ENCODE measurements around the gene LRP1-AS. TPM values are rescaled to one million over a fixed set of nuclear protein-coding genes. Genes with fewer than 3 reads are reported as not detected.

LRP1-AS gene
- total RNA-seq, 1 donor from 2014 or later, result not detected

GRCh38 chr12:57152639-57153038 is 5.2 kb upstream of the LRP1-AS start:
- H2AFZ ChIP-seq (ENCODE audit: low read depth, low read length), result no peak overlapping the region
- H3K4me1 ChIP-seq (ENCODE audit: insufficient read depth, low read length), result peaks cover 38% of the 10 kb centered on the region
- peak overlapping the region; percentile 71 for H3K9ac ChIP-seq (ENCODE audit: low read length)
- Mint-ChIP-seq H3K9me3 (ENCODE audit: unreplicated experiment) (no peaks in the 10 kb centered on the region), H3K36me3 (ENCODE audit: low read depth, unreplicated experiment) (peaks cover 42% of the 10 kb centered on the region), H3K27me3 (ENCODE audit: low read depth, unreplicated experiment) (no peaks in the 10 kb centered on the region), H3K27ac (ENCODE audit: unreplicated experiment) (peak overlapping the region; percentile 30), H3K4me1 (ENCODE audit: low read depth, unreplicated experiment) (peaks cover 41% of the 10 kb centered on the region), H3K4me3 (ENCODE audit: unreplicated experiment) (no peak overlapping the region)
- peaks cover 32% of the 10 kb centered on the region for H3K79me2 ChIP-seq (ENCODE audit: insufficient read depth, low read length)
- H3K27me3 ChIP-seq (ENCODE audit: insufficient read depth, low read length), result no peaks in the 10 kb centered on the region
- TF ChIP-seq EZH2 (IDR thresholded peaks at IDR 0.05; ENCODE audit: insufficient read depth, low read length) (no peak), CTCF (IDR thresholded peaks at IDR 0.05; ENCODE audit: insufficient read depth, low read depth, low read length) (no peak)
- H4K20me1 ChIP-seq (ENCODE audit: insufficient read depth, low read length), result peaks cover 85% of the 10 kb centered on the region
- no peak overlapping the region for H3K4me3 ChIP-seq (ENCODE audit: insufficient read depth, low read depth, low read length)
- H3K9me3 ChIP-seq (ENCODE audit: insufficient read depth, low read depth, low read length), result no peaks in the 10 kb centered on the region
- H3K27ac ChIP-seq (ENCODE audit: low read depth, low read length), result peak overlapping the region; percentile 71
- peak overlapping the region; percentile 67 for H3K4me2 ChIP-seq (ENCODE audit: low read length)
- no peak for FAIRE-seq
- DNase-seq (ENCODE audit: low read depth), result peak; percentile 60
- H3K36me3 ChIP-seq (ENCODE audit: insufficient read depth, low read length), result peaks cover 43% of the 10 kb centered on the region

- H3K79me2 ChIP-seq (ENCODE audit: insufficient read depth, low read length), result peaks cover 32% of the 10 kb centered on the region
- no peaks in the 10 kb centered on the region for H3K27me3 Mint-ChIP-seq (ENCODE audit: low read depth, unreplicated experiment)
- H3K36me3 Mint-ChIP-seq (ENCODE audit: low read depth, unreplicated experiment), result peaks cover 46% of the 10 kb centered on the region
- H2AFZ ChIP-seq (ENCODE audit: low read depth, low read length), result no peak overlapping the region
- peaks cover 46% of the 10 kb centered on the region for H3K4me1 Mint-ChIP-seq (ENCODE audit: low read depth, unreplicated experiment)
- H3K4me3 Mint-ChIP-seq (ENCODE audit: unreplicated experiment), result no peak overlapping the region
- no peak overlapping the region for H3K4me3 ChIP-seq (ENCODE audit: insufficient read depth, low read depth, low read length)
- H3K27ac Mint-ChIP-seq (ENCODE audit: unreplicated experiment), result peak overlapping the region; percentile 6
- DNase-seq (ENCODE audit: low read depth) (peak; percentile 69), FAIRE-seq (no peak)
- H3K27ac ChIP-seq (ENCODE audit: low read depth, low read length), result peak overlapping the region; percentile 71
- TF ChIP-seq CTCF (IDR thresholded peaks at IDR 0.05; ENCODE audit: insufficient read depth, low read depth, low read length), result no peak
- TF ChIP-seq EZH2 (IDR thresholded peaks at IDR 0.05; ENCODE audit: insufficient read depth, low read length), result no peak
- peak overlapping the region; percentile 67 for H3K4me2 ChIP-seq (ENCODE audit: low read length)
- H3K9ac ChIP-seq (ENCODE audit: low read length), result peak overlapping the region; percentile 71
- no peaks in the 10 kb centered on the region for H3K9me3 Mint-ChIP-seq (ENCODE audit: unreplicated experiment)
- H3K4me1 ChIP-seq (ENCODE audit: insufficient read depth, low read length), result peaks cover 44% of the 10 kb centered on the region
- H3K27me3 ChIP-seq (ENCODE audit: insufficient read depth, low read length), result no peaks in the 10 kb centered on the region
- H4K20me1 ChIP-seq (ENCODE audit: insufficient read depth, low read length), result peaks cover 90% of the 10 kb centered on the region
- H3K36me3 ChIP-seq (ENCODE audit: insufficient read depth, low read length), result peaks cover 39% of the 10 kb centered on the region
- no peaks in the 10 kb centered on the region for H3K9me3 ChIP-seq (ENCODE audit: insufficient read depth, low read depth, low read length)
Measured at GRCh38 chr12:57151741-57152630, 4.6 kb upstream of the LRP1-AS start.
